Mesenchymal stem cell (in vitro differentiated cells and primary cell): ENCODE measurements around the gene PLVAP.

ENCODE experiments used
- DNase-seq: peaks from one replicate; pipeline ENCODE4 v3.0.0-alpha.2; 2013
- H2AFZ ChIP-seq: one replicate; pipeline ENCODE4 v1.6.1; 2013; ENCODE audit warnings: low read depth, mild to moderate bottlenecking, control low read depth, inconsistent platforms, low read length, moderate library complexity
- H2AK5ac ChIP-seq: 2 replicates; pipeline ENCODE4 v1.6.1; 2013; ENCODE audit warnings: low read length, moderate library complexity, mild to moderate bottlenecking, inconsistent platforms; ENCODE audit not compliant: severe bottlenecking
- H2BK120ac ChIP-seq: one replicate; pipeline ENCODE4 v1.6.1; 2013; ENCODE audit warnings: low read depth, mild to moderate bottlenecking, inconsistent platforms, low read length, moderate library complexity
- H2BK12ac ChIP-seq, 2 experiments: one replicate each; pipeline ENCODE4 v1.6.1; 2013; ENCODE audit warnings: inconsistent platforms in 2 of 2, low read length in 2 of 2, mild to moderate bottlenecking in 2 of 2, moderate library complexity in 2 of 2, control low read depth in 1 of 2
- H2BK15ac ChIP-seq: one replicate; pipeline ENCODE4 v1.6.1; 2013; ENCODE audit warnings: mild to moderate bottlenecking, low read depth, inconsistent platforms; ENCODE audit not compliant: poor library complexity, severe bottlenecking
- H2BK5ac ChIP-seq: 2 replicates; pipeline ENCODE4 v1.6.1; 2013; ENCODE audit warnings: low read depth, mild to moderate bottlenecking, low read length, control low read depth, inconsistent platforms; ENCODE audit not compliant: poor library complexity, severe bottlenecking
- H3K14ac ChIP-seq, 2 experiments: one replicate each; pipeline ENCODE4 v1.6.1; 2013; ENCODE audit warnings: inconsistent platforms in 2 of 2, low read length in 2 of 2, control low read depth in 1 of 2, mild to moderate bottlenecking in 1 of 2, moderate library complexity in 1 of 2
- H3K18ac ChIP-seq, 2 experiments: one replicate each; pipeline ENCODE4 v1.6.1; 2013; ENCODE audit warnings: inconsistent platforms in 2 of 2, low read length in 2 of 2, control low read depth in 1 of 2, low read depth in 1 of 2, mild to moderate bottlenecking in 1 of 2
- H3K23ac ChIP-seq, 2 experiments: one replicate each; pipeline ENCODE4 v1.6.1; 2013; ENCODE audit warnings: inconsistent platforms in 2 of 2, low read length in 2 of 2, mild to moderate bottlenecking in 2 of 2, moderate library complexity in 2 of 2, control low read depth in 1 of 2
- H3K27ac ChIP-seq: 2 replicates; pipeline ENCODE4 v1.5.1; 2013; ENCODE audit warnings: mild to moderate bottlenecking, moderate library complexity, low read length, control low read depth, inconsistent platforms; ENCODE audit not compliant: poor library complexity, severe bottlenecking
- H3K27me3 ChIP-seq, 2 experiments: 2 replicates each; pipeline versions ENCODE4 v1.6.1 to v1.7.0; 2013; ENCODE audit warnings: low read length in 2 of 2, mild to moderate bottlenecking in 2 of 2, moderate library complexity in 2 of 2, control low read depth in 1 of 2, inconsistent platforms in 1 of 2; ENCODE audit not compliant: control insufficient read depth in 1 of 2, insufficient read depth in 1 of 2
- H3K36me3 ChIP-seq, 2 experiments: 2 replicates each; pipeline versions ENCODE4 v1.6.1 to v1.7.0; 2013; ENCODE audit warnings: low read length in 2 of 2, control low read depth in 1 of 2, inconsistent platforms in 1 of 2, low read depth in 1 of 2, mild to moderate bottlenecking in 1 of 2; ENCODE audit not compliant: insufficient read depth in 2 of 2, control insufficient read depth in 1 of 2
- H3K4ac ChIP-seq, 2 experiments: one replicate each; pipeline ENCODE4 v1.6.1; 2013; ENCODE audit warnings: inconsistent platforms in 2 of 2, low read length in 2 of 2, mild to moderate bottlenecking in 2 of 2, moderate library complexity in 2 of 2, control low read depth in 1 of 2, low read depth in 1 of 2
- H3K4me1 ChIP-seq: 2 replicates; pipeline ENCODE4 v1.6.1; 2013; ENCODE audit warnings: low read depth, low read length, control low read depth; ENCODE audit not compliant: control insufficient read depth, insufficient read depth
- H3K4me2 ChIP-seq: 2 replicates; pipeline ENCODE4 v1.6.1; 2013; ENCODE audit warnings: low read length, mild to moderate bottlenecking, inconsistent platforms; ENCODE audit not compliant: poor library complexity, severe bottlenecking
- H3K4me3 ChIP-seq, 2 experiments: 2 replicates each; pipeline versions ENCODE4 v1.5.1 to v1.7.0; 2013; ENCODE audit warnings: low read length in 2 of 2, mild to moderate bottlenecking in 2 of 2, control low read depth in 1 of 2, low read depth in 1 of 2; ENCODE audit not compliant: insufficient read depth in 1 of 2
- H3K79me1 ChIP-seq: replicated peaks from 2 replicates; pipeline ENCODE4 v1.6.1; 2013; ENCODE audit warnings: mild to moderate bottlenecking, control low read depth, low read length, inconsistent platforms; ENCODE audit not compliant: poor library complexity, severe bottlenecking
- H3K9ac ChIP-seq: 2 replicates; pipeline ENCODE4 v1.7.0; 2013; ENCODE audit warnings: mild to moderate bottlenecking, low read length, moderate library complexity
- H3K9me3 ChIP-seq: 2 replicates; pipeline ENCODE4 v1.7.0; 2013; ENCODE audit warnings: mild to moderate bottlenecking, low read length; ENCODE audit not compliant: control insufficient read depth
- H4K8ac ChIP-seq: one replicate; pipeline ENCODE4 v1.6.1; 2013; ENCODE audit warnings: inconsistent platforms, mild to moderate bottlenecking, low read length, moderate library complexity
- H4K91ac ChIP-seq: one replicate; pipeline ENCODE4 v1.6.1; 2013; ENCODE audit warnings: mild to moderate bottlenecking, low read length, inconsistent platforms
- WGBS: methylation state at CpG from one replicate; pipeline ENCODE4 v1.1.7; 2013; ENCODE audit warnings: mixed read lengths; 5-methylcytosine and 5-hydroxymethylcytosine counted together

Gene PLVAP

DNA sequence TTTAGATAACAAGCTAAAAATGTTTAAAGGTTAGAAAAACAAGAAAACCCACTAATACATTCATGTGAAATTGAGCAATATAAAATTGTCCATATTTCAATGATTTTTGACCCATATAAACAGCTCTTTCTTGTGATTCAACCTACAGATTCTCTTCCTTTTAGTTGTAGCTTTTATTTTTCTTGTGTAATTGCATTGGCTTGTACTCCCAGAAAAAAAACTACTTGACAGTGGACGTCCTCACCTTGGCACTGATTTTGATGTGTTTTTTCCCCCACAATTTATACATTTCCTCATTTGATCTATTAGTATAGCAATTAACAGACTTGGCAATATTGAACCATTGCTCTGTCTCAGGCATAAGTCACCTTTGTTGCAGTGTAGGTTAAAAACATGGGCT, 12.1 kb upstream of the PLVAP start:
- H2BK15ac ChIP-seq, result no peak overlapping the region
- no peak overlapping the region for H3K4me2 ChIP-seq
- H2BK120ac ChIP-seq, result no peak overlapping the region
- no peak for DNase-seq
- no peak overlapping the region for H3K4ac ChIP-seq
- H3K23ac ChIP-seq, result no peak overlapping the region
- peaks cover 5% of the 10 kb centered on the region for H3K9me3 ChIP-seq
- H3K4me3 ChIP-seq, result no peak overlapping the region
- H2BK12ac ChIP-seq, result no peak overlapping the region
- H4K91ac ChIP-seq, result no peak overlapping the region
- H3K14ac ChIP-seq, result no peak overlapping the region
- no peak overlapping the region for H2BK5ac ChIP-seq
- peaks cover 12 to 25% of the 10 kb centered on the region in 2 experiments for H3K27me3 ChIP-seq
- H2AFZ ChIP-seq, result no peak overlapping the region
- WGBS, result 80% methylated on average over 1 of the region's 1 CpG
- H2AK5ac ChIP-seq, result no peak overlapping the region
- H4K8ac ChIP-seq, result no peak overlapping the region
- no peak overlapping the region for H3K18ac ChIP-seq
- H3K4me1 ChIP-seq, result peaks cover 12% of the 10 kb centered on the region
- H3K79me1 ChIP-seq, result no peaks in the 10 kb centered on the region
- H3K27ac ChIP-seq, result no peak overlapping the region
- no peak overlapping the region for H3K9ac ChIP-seq
- no peaks in the 10 kb centered on the region for H3K36me3 ChIP-seq

- Histone ChIP-seq H3K18ac (peak overlapping the region; percentile 48 to 70), H3K9me3 (peaks cover 5% of the 10 kb centered on the region), H3K4me3 (no peak overlapping the region), H3K14ac (no peak overlapping the region), H2BK5ac (no peak overlapping the region), H2BK120ac (peak overlapping the region; percentile 49), H3K27me3 (peaks cover 6 to 8% of the 10 kb centered on the region in 2 experiments), H3K9ac (no peak overlapping the region), H3K4me2 (no peak overlapping the region), H3K23ac (no peak overlapping the region), H2AK5ac (no peak overlapping the region), H3K36me3 (no peaks in the 10 kb centered on the region), H4K91ac (peak overlapping the region; percentile 93), H2AFZ (no peak overlapping the region), H3K27ac (no peak overlapping the region), H2BK15ac (no peak overlapping the region), H4K8ac (peak overlapping the region; percentile 69), H3K4ac (peak overlapping the region in 1 of 2 experiments; percentile 14), H2BK12ac (peak overlapping the region in 1 of 2 experiments; percentile 60), H3K79me1 (no peaks in the 10 kb centered on the region), H3K4me1 (peaks cover 10% of the 10 kb centered on the region)
- WGBS, result 54% methylated on average over 14 of the region's 20 CpGs
- peak; percentile 57 for DNase-seq
These were observed 8.9 kb upstream of the PLVAP start for GRCh38 chr19:17385878-17386611.

DNA sequence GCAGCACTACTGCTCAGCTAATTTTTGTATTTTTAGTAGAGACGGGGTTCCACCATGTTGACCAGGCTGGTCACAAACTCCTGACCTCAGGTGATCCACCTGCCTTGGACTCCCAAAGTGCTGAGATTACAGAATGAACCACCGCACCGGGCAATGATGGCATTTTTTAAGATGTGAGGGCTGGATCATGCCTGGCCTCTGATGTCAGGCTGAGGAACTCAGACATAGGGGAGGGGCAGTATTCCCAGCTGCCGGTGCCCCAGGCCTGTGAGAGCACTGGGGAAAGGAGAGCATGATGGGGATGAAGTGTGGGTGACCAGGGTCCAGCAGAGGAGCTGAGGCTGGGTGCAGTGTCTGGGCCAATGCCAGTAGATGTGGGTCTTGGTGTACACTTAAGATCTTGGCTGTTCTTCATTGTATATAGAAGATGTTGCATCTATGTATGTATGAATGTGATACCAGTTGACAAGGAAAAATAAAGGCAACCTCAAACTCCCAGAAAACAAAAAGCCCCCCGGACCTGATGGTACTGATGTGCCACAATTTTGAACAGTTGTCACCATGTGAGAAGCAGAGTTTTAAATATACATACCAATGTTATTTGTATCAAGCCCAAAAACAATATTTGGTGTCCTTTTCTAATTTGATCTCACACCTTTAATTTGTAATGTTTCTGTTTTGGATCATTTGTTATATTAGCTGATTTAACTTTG, 3.4 kb upstream of the PLVAP start:
- Histone ChIP-seq H3K36me3 (no peaks in the 10 kb centered on the region), H2BK15ac (no peak overlapping the region), H3K27me3 (peaks cover 7 to 25% of the 10 kb centered on the region in 2 experiments), H2BK12ac (no peak overlapping the region), H4K8ac (no peak overlapping the region), H2BK120ac (no peak overlapping the region), H3K18ac (no peak overlapping the region), H3K27ac (no peak overlapping the region), H4K91ac (no peak overlapping the region), H3K9ac (no peak overlapping the region), H2AFZ (no peak overlapping the region), H2BK5ac (no peak overlapping the region), H2AK5ac (no peak overlapping the region), H3K9me3 (no peaks in the 10 kb centered on the region), H3K4me1 (peaks cover 11% of the 10 kb centered on the region), H3K4ac (no peak overlapping the region), H3K79me1 (no peaks in the 10 kb centered on the region), H3K23ac (no peak overlapping the region), H3K14ac (no peak overlapping the region), H3K4me2 (no peak overlapping the region), H3K4me3 (no peak overlapping the region)
- DNase-seq, result no peak
- 96% methylated on average over 4 of the region's 5 CpGs for WGBS

GRCh38 chr19:17379221-17379631, 2.1 kb upstream of the PLVAP start:
- 22% methylated on average over 14 of the region's 14 CpGs for WGBS
- Histone ChIP-seq H2BK5ac (no peak overlapping the region), H3K79me1 (no peaks in the 10 kb centered on the region), H4K91ac (peak overlapping the region; percentile 46), H3K27me3 (peaks cover 7 to 25% of the 10 kb centered on the region in 2 experiments), H3K23ac (no peak overlapping the region), H3K36me3 (no peaks in the 10 kb centered on the region), H3K4me1 (peaks cover 11% of the 10 kb centered on the region), H3K4ac (no peak overlapping the region), H3K18ac (peak overlapping the region in 1 of 2 experiments; percentile 70), H2BK15ac (peak overlapping the region; percentile 23), H3K9me3 (no peaks in the 10 kb centered on the region), H2BK12ac (no peak overlapping the region), H3K4me3 (no peak overlapping the region), H2AFZ (no peak overlapping the region), H3K4me2 (no peak overlapping the region), H2BK120ac (no peak overlapping the region), H4K8ac (no peak overlapping the region), H3K14ac (peak overlapping the region in 1 of 2 experiments; percentile 55), H2AK5ac (no peak overlapping the region), H3K9ac (no peak overlapping the region), H3K27ac (no peak overlapping the region)
- DNase-seq, result no peak
